ENCODE data around the gene FMC1. TPM values are rescaled to one million over a fixed set of nuclear protein-coding genes. Genes with fewer than 3 reads are reported as not detected.

The FMC1 gene
- total RNA-seq, 1 donor from 2014 or later, result not detected

DNA sequence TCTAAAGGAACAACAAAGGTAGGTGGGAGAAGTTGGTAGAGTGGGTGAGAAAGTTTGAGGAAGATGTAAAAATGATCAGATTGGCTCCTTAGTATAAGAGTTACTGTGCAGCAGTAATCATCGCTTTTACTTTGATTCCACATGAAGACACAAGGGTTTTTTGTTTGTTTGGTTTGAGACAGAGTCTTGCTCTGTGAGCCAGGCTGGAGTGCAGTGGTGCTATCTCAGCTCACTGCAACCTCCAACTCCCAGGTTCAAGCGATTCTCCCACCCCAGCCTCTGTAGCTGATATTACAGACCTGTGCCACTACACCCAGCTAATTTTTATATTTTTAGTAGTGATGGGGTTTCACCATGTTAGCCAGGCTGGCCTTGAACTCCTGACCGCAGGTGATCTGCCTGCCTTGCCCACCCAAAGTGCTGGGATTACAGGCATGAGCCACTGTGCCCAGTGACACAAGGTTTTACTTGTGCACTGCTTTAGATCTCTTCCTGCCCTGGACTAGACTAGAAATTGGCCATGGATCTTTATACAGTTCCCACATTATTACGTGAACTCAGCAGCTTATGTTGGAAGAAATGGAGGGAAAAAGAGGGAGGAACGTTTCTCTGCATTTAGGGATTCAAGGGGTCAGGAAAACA lies 29.3 kb downstream of the FMC1 start:
- TF ChIP-seq, protein P1, sequence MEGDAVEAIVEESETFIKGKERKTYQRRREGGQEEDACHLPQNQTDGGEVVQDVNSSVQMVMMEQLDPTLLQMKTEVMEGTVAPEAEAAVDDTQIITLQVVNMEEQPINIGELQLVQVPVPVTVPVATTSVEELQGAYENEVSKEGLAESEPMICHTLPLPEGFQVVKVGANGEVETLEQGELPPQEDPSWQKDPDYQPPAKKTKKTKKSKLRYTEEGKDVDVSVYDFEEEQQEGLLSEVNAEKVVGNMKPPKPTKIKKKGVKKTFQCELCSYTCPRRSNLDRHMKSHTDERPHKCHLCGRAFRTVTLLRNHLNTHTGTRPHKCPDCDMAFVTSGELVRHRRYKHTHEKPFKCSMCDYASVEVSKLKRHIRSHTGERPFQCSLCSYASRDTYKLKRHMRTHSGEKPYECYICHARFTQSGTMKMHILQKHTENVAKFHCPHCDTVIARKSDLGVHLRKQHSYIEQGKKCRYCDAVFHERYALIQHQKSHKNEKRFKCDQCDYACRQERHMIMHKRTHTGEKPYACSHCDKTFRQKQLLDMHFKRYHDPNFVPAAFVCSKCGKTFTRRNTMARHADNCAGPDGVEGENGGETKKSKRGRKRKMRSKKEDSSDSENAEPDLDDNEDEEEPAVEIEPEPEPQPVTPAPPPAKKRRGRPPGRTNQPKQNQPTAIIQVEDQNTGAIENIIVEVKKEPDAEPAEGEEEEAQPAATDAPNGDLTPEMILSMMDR (IDR thresholded peaks at IDR 0.05), result no peak
- Histone ChIP-seq H3K4me3 (no peak overlapping the region), H3K27me3 (no peaks in the 10 kb centered on the region), H3K36me3 (peaks cover 0 to 10% of the 10 kb centered on the region in 2 donors), H3K27ac (no peak overlapping the region), H3K9me3 (no peaks in the 10 kb centered on the region), H3K4me1 (peaks cover 6 to 39% of the 10 kb centered on the region in 2 donors)
- no peak for DNase-seq (ENCODE audit: low spot score in 2 of 2)
- intact Hi-C loops (cut with DNase I), result no loop called here

DNA sequence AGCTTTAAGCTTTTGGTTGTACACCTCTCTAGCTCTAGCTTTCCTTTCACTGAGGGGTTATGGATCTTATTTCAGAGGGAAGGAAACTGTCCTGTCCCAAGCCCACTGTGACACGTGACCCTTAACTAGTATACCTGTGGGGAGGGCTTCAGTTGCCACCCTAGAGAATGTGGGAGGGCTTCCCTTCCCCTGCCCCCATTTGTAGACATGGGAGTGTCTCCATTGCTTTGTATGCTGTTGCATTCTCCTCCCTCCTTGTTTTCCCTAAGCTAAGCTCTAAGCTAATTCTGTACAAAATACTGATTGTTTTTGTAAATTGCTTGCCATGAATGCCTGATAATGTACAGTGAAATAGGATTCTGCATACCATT lies 29.8 kb downstream of the FMC1 start:
- DNase-seq (ENCODE audit: low spot score in 2 of 2), result no peak
- H3K27ac ChIP-seq, result no peak overlapping the region
- peaks cover 0 to 10% of the 10 kb centered on the region in 2 donors for H3K36me3 ChIP-seq
- H3K27me3 ChIP-seq, result no peaks in the 10 kb centered on the region
- peaks cover 6 to 39% of the 10 kb centered on the region in 2 donors for H3K4me1 ChIP-seq
- no peak overlapping the region for H3K4me3 ChIP-seq
- no peaks in the 10 kb centered on the region for H3K9me3 ChIP-seq
- TF ChIP-seq, protein P1 (IDR thresholded peaks at IDR 0.05), result no peak
- intact Hi-C loops (cut with DNase I), result no loop called here

DNA sequence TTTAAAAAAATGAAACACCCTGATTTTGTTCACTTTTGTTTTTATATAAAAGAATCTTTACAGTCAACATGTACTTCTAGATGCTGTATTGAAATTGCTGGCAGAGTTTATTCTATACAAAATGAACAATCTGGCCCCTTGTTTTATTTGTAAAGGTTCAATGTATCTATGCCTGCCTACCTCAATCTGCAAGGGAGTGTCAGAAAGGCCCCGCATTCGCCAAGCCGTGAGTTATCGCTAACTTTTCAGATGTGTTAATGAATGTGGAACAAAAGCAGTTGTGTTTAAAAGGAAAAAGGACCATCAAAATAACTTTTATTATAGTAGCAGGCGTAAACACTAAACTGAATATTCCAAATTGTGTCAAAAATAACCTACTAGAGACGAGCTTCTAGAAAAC lies 33.1 kb downstream of the FMC1 start:
- intact Hi-C loops (cut with DNase I), result no loop called here

DNA sequence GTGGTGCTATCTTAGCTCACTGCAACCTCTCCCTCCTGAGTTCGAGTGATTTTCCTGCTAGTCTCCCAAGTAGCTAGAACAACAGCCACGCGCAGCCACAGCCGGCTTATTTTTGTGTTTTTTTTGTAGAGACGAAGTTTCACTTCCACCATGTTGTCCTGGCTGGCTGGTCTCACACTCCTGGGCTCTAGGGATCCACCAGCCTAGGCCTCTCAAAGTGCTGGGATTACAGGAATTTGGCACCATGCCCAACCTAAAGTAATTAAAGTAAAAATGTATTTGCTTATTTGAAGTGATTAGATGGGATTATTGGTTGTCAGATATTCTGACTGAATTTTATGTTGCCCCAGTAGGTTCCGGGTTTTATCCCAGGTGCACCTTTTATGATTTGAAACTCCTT lies 41.3 kb downstream of the FMC1 start:
- Histone ChIP-seq H3K4me1 (no peaks in the 10 kb centered on the region), H3K36me3 (peaks cover 32 to 77% of the 10 kb centered on the region in 2 donors), H3K9me3 (no peaks in the 10 kb centered on the region), H3K4me3 (no peak overlapping the region), H3K27me3 (no peaks in the 10 kb centered on the region), H3K27ac (no peak overlapping the region)
- TF ChIP-seq, protein P1 (IDR thresholded peaks at IDR 0.05), result no peak
- DNase-seq (ENCODE audit: low spot score in 2 of 2), result no peak
- intact Hi-C loops (cut with DNase I), result no loop called here

More for the DNA sequence above, 33.1 kb downstream of the FMC1 start:
- DNase-seq (ENCODE audit: low spot score in 2 of 2), result no peak
- Histone ChIP-seq H3K36me3 (peaks cover 26 to 28% of the 10 kb centered on the region in 2 donors), H3K4me3 (no peak overlapping the region), H3K9me3 (no peaks in the 10 kb centered on the region), H3K27me3 (no peaks in the 10 kb centered on the region), H3K27ac (no peak overlapping the region), H3K4me1 (peaks cover 6 to 29% of the 10 kb centered on the region in 2 donors)
- TF ChIP-seq, protein P1 (IDR thresholded peaks at IDR 0.05), result no peak

DNA sequence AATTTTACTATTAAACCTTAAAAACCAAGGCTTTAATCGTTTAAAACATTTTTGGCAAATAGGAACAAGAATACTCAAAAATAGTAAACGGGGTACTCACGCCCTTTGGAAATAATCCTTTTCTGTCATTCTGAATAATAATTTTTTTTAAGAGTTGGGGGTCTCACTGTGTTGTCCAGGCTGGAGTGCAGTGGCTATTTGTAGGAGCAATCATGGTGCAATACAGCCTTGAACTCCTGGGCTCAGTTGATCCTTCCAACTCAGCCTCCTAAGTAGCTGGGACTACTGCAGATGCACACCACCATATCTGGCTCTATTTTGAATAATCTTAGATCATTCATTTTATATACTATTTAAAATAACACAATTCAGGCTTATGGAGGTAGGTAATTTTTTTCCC lies 43.5 kb downstream of the FMC1 start:
- DNase-seq (ENCODE audit: low spot score in 2 of 2), result no peak
- TF ChIP-seq, protein P1 (IDR thresholded peaks at IDR 0.05), result no peak
- Histone ChIP-seq H3K27ac (no peak overlapping the region), H3K36me3 (peaks cover 17 to 72% of the 10 kb centered on the region in 2 donors), H3K4me3 (no peak overlapping the region), H3K4me1 (no peaks in the 10 kb centered on the region), H3K27me3 (no peaks in the 10 kb centered on the region), H3K9me3 (no peaks in the 10 kb centered on the region)
- intact Hi-C loops (cut with DNase I), result no loop called here

DNA sequence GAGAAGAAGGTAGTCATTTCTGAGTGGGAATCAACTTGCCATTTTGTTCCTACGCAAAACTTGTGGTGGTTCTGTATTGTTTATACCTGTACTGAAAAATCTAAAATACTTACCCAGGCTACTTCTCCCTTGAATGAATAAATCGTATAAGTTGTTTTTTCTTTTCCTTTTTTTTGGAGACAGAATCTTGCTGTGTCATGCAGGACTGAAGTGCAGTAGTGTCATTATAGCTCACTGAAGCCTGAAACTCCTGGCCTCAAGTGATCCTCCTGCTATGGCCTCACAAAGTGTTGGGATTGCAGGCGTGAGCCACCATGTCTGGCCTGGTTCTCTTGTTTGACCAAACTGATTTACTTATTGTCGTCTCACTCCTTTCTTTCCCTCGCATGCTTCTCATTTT lies 46.5 kb downstream of the FMC1 start:
- peaks cover 21 to 60% of the 10 kb centered on the region in 2 donors for H3K36me3 ChIP-seq
- DNase-seq (ENCODE audit: low spot score in 2 of 2), result no peak
- no peak overlapping the region for H3K4me3 ChIP-seq

More for the DNA sequence above, 46.5 kb downstream of the FMC1 start:
- TF ChIP-seq, protein P1 (IDR thresholded peaks at IDR 0.05), result no peak
- no peak overlapping the region for H3K27ac ChIP-seq
- intact Hi-C loops (cut with DNase I), result no loop called here
- no peaks in the 10 kb centered on the region for H3K4me1 ChIP-seq
- H3K9me3 ChIP-seq, result no peaks in the 10 kb centered on the region
- H3K27me3 ChIP-seq, result no peaks in the 10 kb centered on the region
